ENCODE results near the gene SSC5D.
"Not testable (repeated sequence)": the region's sequence is repeated elsewhere in the genome, so short reads cannot be mapped to it uniquely, and the experiment has no call there.

The SSC5D gene

GRCh38 chr19:55491546-55492360 lies 3.5 kb downstream of the SSC5D start:
- Histone ChIP-seq H3K4me1 (ENCODE audit: control insufficient read depth, insufficient read depth, low read length) (peaks cover 23% of the 10 kb centered on the region), H3K36me3 (ENCODE audit: control insufficient read depth, insufficient read depth, low read length) (no peaks in the 10 kb centered on the region), H3K9me3 (ENCODE audit: control insufficient read depth, insufficient read depth, low read length) (no peaks in the 10 kb centered on the region), H3K9ac (ENCODE audit: low read depth, low read length) (no peak overlapping the region), H3K4me3 (ENCODE audit: low read depth, low read length) (no peak overlapping the region), H3K27me3 (ENCODE audit: control insufficient read depth, insufficient read depth, low read length) (no peaks in the 10 kb centered on the region), H3K27ac (ENCODE audit: low read depth, low read length) (no peak overlapping the region)

- Histone ChIP-seq H3K4me3 (ENCODE audit: low read depth, low read length) (no peak overlapping the region), H3K27me3 (ENCODE audit: control insufficient read depth, insufficient read depth, low read length) (no peaks in the 10 kb centered on the region), H3K9me3 (ENCODE audit: control insufficient read depth, insufficient read depth, low read length) (no peaks in the 10 kb centered on the region), H3K27ac (ENCODE audit: low read depth, low read length) (no peak overlapping the region), H3K36me3 (ENCODE audit: control insufficient read depth, insufficient read depth, low read length) (no peaks in the 10 kb centered on the region), H3K4me1 (ENCODE audit: control insufficient read depth, insufficient read depth, low read length) (peaks cover 16% of the 10 kb centered on the region), H3K9ac (ENCODE audit: low read depth, low read length) (no peak overlapping the region)
Observed at GRCh38 chr19:55492362-55492944, 4.2 kb downstream of the SSC5D start.

DNA sequence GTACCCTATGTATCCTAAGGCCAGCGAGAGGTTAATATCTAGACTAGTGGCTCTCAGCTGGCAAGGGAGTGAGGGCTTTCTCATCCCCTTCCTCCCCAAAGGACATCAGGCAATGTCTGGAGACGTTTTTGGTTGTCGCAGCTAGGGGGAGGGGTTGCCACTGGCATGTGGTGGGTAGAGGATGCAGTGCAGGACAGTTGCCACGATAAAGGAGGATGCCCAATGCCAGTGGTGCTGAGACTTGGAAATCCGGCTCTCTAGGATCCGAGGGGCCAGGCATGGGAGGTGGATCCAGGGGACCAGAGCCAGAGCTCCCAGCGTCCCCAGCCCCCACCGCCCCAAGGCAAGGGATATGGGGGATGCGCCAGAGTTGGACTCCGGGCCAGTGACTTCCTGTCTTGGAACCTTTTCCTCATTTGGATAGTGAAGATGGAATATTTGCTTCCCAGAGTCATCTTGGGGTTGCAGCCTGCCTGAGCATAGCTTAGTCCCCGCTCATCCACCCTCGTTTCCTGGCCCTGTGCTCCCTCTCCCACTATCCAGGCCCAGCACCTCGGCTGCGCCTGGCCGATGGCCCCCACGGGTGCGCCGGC lies 4.9 kb downstream of the SSC5D start:
- Histone ChIP-seq H3K4me1 (ENCODE audit: control insufficient read depth, insufficient read depth, low read length) (peaks cover 11% of the 10 kb centered on the region), H3K9me3 (ENCODE audit: control insufficient read depth, insufficient read depth, low read length) (no peaks in the 10 kb centered on the region), H3K27ac (ENCODE audit: low read depth, low read length) (no peak overlapping the region), H3K27me3 (ENCODE audit: control insufficient read depth, insufficient read depth, low read length) (no peaks in the 10 kb centered on the region), H3K4me3 (ENCODE audit: low read depth, low read length) (no peak overlapping the region), H3K36me3 (ENCODE audit: control insufficient read depth, insufficient read depth, low read length) (no peaks in the 10 kb centered on the region), H3K9ac (ENCODE audit: low read depth, low read length) (no peak overlapping the region)

DNA sequence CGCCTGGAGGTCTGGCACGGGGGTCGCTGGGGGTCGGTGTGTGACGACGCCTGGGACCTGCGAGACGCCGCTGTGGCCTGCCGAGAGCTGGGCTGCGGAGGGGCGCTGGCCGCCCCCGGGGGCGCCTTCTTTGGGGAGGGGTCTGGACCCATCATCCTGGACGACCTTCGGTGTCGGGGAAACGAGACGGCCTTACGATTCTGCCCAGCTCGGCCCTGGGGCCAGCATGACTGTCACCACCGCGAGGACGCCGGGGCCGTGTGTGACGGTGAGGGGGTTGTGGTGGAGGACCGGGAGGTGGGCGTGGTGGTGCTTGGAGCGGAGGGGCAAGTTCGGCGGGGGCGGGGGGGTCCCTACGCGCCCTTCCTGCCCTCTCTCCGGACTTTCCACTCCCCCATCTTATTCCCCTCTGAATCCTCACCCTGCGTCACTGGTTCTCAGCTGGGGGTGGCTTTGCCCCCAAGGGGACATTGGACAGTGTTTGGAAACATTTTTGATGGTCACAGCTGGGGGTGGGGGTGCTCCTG lies 5.5 kb downstream of the SSC5D start:
- H3K4me3 ChIP-seq (ENCODE audit: low read depth, low read length): no peak overlapping the region
- H3K36me3 ChIP-seq (ENCODE audit: control insufficient read depth, insufficient read depth, low read length): no peaks in the 10 kb centered on the region
- peaks cover 8% of the 10 kb centered on the region for H3K4me1 ChIP-seq (ENCODE audit: control insufficient read depth, insufficient read depth, low read length)
- H3K27me3 ChIP-seq (ENCODE audit: control insufficient read depth, insufficient read depth, low read length): no peaks in the 10 kb centered on the region
- no peak overlapping the region for H3K9ac ChIP-seq (ENCODE audit: low read depth, low read length)
- no peak overlapping the region for H3K27ac ChIP-seq (ENCODE audit: low read depth, low read length)
- H3K9me3 ChIP-seq (ENCODE audit: control insufficient read depth, insufficient read depth, low read length): no peaks in the 10 kb centered on the region

- Histone ChIP-seq H3K4me3 (ENCODE audit: low read depth, low read length) (no peak overlapping the region), H3K27ac (ENCODE audit: low read depth, low read length) (no peak overlapping the region), H3K9me3 (ENCODE audit: control insufficient read depth, insufficient read depth, low read length) (no peaks in the 10 kb centered on the region), H3K4me1 (ENCODE audit: control insufficient read depth, insufficient read depth, low read length) (peaks cover 5% of the 10 kb centered on the region), H3K27me3 (ENCODE audit: control insufficient read depth, insufficient read depth, low read length) (no peaks in the 10 kb centered on the region), H3K36me3 (ENCODE audit: control insufficient read depth, insufficient read depth, low read length) (no peaks in the 10 kb centered on the region), H3K9ac (ENCODE audit: low read depth, low read length) (no peak overlapping the region)
Observed at GRCh38 chr19:55494172-55494761, 6.0 kb downstream of the SSC5D start.

DNA sequence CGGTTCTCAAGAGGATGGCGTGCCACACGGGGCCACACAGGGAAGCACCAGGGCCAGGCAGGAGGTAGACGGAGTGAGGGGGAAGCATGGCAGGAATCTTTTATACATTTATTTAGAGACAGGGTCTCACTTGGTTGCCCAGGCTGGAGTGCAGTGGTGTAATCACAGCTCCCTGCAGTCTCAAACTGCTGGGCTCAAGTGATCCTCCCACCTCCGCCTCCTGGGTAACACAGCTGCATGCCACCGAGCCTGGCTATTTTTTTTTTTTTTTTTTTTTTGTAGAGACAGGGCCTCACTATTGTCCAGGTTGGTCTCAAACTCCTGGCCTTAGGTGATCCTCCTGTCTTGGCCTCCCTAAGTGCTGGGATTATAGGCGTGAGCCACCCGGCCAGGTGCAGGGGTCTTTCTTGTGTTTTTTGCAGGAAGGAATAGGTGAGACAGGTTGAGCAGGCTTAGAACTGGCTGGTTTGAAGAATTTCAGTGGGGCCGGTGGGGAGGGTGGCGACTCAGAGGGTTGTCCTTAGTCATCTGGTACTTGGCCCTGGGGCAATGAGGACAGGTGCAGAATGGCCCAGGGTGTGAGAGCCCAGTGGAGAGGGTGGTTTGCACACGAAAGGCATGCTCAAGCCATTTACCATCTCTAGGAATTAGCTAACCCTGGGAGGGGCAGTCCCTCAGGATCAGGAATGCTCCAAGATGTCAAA lies 7.6 kb downstream of the SSC5D start:
- H3K4me1 ChIP-seq (ENCODE audit: control insufficient read depth, insufficient read depth, low read length): no peaks in the 10 kb centered on the region; the same call in 1 of the 2 replicates
- no peaks in the 10 kb centered on the region for H3K36me3 ChIP-seq (ENCODE audit: control insufficient read depth, insufficient read depth, low read length)
- no peak overlapping the region for H3K4me3 ChIP-seq (ENCODE audit: low read depth, low read length)
- H3K27ac ChIP-seq (ENCODE audit: low read depth, low read length): no peak overlapping the region
- no peaks in the 10 kb centered on the region for H3K27me3 ChIP-seq (ENCODE audit: control insufficient read depth, insufficient read depth, low read length)
- H3K9ac ChIP-seq (ENCODE audit: low read depth, low read length): no peak overlapping the region
- no peaks in the 10 kb centered on the region for H3K9me3 ChIP-seq (ENCODE audit: control insufficient read depth, insufficient read depth, low read length)

DNA sequence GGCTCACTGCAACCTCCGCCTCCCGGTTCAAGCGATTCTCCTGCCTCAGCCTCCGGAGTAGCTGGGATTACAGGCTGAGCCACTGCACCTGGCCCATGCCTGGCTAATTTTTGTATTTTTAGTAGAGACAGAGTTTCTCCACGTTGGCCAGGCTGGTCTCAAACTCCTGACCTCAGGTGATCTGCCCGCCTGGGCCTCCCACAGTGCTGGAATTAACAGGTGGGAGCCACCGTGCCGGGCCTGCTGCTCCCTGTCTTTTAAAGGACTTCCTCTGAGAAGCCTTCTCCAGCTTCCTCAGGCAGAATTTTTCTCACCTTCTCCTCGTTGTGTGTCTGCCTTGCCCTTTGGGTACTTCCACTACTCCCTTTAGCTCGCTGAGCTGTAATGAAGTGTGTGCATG lies 8.6 kb downstream of the SSC5D start:
- H3K4me3 ChIP-seq (ENCODE audit: low read depth, low read length); H3K27ac ChIP-seq (ENCODE audit: low read depth, low read length); H3K9me3 ChIP-seq (ENCODE audit: control insufficient read depth, insufficient read depth, low read length); H3K27me3 ChIP-seq (ENCODE audit: control insufficient read depth, insufficient read depth, low read length); H3K4me1 ChIP-seq (ENCODE audit: control insufficient read depth, insufficient read depth, low read length); H3K36me3 ChIP-seq (ENCODE audit: control insufficient read depth, insufficient read depth, low read length); H3K9ac ChIP-seq (ENCODE audit: low read depth, low read length): not testable (repeated sequence)

DNA sequence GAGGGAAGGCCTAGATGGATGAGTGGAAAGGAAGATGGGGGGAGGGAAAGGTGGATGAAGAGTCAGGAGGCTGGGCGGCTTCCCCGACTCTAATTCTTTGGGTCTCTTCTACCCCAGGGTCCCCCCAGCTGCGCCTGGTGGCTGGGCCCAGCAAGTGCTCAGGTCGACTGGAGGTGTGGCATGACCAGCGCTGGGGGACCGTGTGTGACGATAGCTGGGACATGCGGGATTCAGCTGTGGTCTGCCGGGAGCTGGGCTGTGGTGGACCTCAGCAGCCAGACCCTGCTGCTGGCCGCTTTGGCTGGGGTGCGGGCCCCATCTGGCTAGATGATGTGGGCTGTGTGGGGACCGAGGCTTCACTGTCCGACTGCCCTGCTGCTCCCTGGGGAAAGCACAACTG lies 9.5 kb downstream of the SSC5D start:
- no peaks in the 10 kb centered on the region for H3K4me1 ChIP-seq (ENCODE audit: control insufficient read depth, insufficient read depth, low read length)
- no peaks in the 10 kb centered on the region for H3K9me3 ChIP-seq (ENCODE audit: control insufficient read depth, insufficient read depth, low read length)
- peaks cover 13% of the 10 kb centered on the region for H3K27me3 ChIP-seq (ENCODE audit: control insufficient read depth, insufficient read depth, low read length)
- H3K4me3 ChIP-seq (ENCODE audit: low read depth, low read length): no peak overlapping the region
- H3K9ac ChIP-seq (ENCODE audit: low read depth, low read length): no peak overlapping the region
- no peaks in the 10 kb centered on the region for H3K36me3 ChIP-seq (ENCODE audit: control insufficient read depth, insufficient read depth, low read length)
- H3K27ac ChIP-seq (ENCODE audit: low read depth, low read length): no peak overlapping the region

DNA sequence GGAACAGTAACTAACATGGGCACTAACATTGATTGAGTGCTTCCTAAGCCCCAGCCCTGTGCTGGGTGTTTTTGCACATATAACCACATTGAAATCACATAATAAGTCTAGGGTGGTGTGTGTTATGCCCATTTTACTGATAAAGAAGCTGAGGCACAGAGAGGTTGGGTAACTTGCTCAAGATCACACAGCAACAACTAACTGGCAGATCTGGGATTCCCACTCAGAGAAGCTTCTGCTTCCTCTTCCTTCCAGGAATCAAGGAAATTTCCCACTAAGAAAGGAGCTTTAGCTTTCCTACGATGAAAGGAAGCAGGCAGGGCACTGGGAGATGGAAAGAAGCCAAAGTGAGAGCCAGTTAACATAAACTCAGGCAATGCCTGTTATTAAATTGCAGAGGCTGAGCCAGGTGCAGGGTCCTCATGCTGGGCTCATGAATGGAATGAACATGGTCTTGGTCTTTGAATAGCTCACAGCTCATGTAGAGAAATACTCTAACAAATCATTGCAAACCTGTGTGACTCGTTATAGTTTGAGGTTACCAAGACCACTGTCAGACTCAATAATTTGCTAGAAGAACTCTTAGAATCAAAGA lies 10.1 kb downstream of the SSC5D start:
- Histone ChIP-seq H3K9me3 (ENCODE audit: control insufficient read depth, insufficient read depth, low read length) (peaks cover 3% of the 10 kb centered on the region; the same call in 1 of the 2 replicates), H3K27me3 (ENCODE audit: control insufficient read depth, insufficient read depth, low read length) (peaks cover 18% of the 10 kb centered on the region), H3K9ac (ENCODE audit: low read depth, low read length) (no peak overlapping the region), H3K4me3 (ENCODE audit: low read depth, low read length) (no peak overlapping the region), H3K27ac (ENCODE audit: low read depth, low read length) (no peak overlapping the region), H3K4me1 (ENCODE audit: control insufficient read depth, insufficient read depth, low read length) (no peaks in the 10 kb centered on the region), H3K36me3 (ENCODE audit: control insufficient read depth, insufficient read depth, low read length) (no peaks in the 10 kb centered on the region)

DNA sequence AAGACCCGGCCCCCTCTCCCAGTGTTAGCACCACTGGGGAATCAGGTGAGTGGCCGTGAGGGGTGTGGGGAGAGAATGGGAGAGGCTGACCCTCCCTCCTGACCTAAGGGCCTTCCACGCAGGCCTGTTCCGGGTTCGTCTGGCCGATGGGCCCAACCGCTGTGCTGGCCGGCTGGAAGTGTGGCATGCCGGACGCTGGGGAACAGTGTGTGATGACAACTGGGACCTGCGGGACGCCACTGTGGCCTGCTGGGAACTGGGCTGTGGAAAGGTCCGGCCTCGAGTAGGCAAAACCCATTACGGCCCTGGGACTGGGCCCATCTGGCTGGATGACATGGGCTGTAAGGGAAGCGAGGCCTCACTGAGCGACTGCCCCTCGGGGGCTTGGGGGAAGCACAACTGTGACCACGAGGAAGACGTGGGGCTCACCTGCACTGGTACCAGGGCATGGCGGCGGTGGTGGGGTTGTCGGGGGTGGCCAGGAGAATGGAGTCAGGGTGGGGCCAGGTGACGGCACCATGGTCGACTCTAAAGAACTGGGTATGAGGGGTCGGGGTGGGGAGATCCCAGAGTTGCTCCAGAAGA lies 12.2 kb downstream of the SSC5D start:
- H3K36me3 ChIP-seq (ENCODE audit: control insufficient read depth, insufficient read depth, low read length): no peaks in the 10 kb centered on the region
- H3K4me3 ChIP-seq (ENCODE audit: low read depth, low read length): no peak overlapping the region
- H3K9me3 ChIP-seq (ENCODE audit: control insufficient read depth, insufficient read depth, low read length): peaks cover 3% of the 10 kb centered on the region; the same call in 1 of the 2 replicates
- H3K27me3 ChIP-seq (ENCODE audit: control insufficient read depth, insufficient read depth, low read length): peaks cover 34% of the 10 kb centered on the region
- H3K9ac ChIP-seq (ENCODE audit: low read depth, low read length): no peak overlapping the region
- no peaks in the 10 kb centered on the region for H3K4me1 ChIP-seq (ENCODE audit: control insufficient read depth, insufficient read depth, low read length)
- H3K27ac ChIP-seq (ENCODE audit: low read depth, low read length): no peak overlapping the region
